ENCODE data around the gene HSPA12A. TPM values are rescaled to one million over a fixed set of nuclear protein-coding genes. Genes with fewer than 3 reads are reported as not detected.
A peak's percentile ranks its signal among the peaks of the same experiment; 100 is the strongest.

Gene HSPA12A
- total and polyA plus RNA-seq, 2 donors (not counting 1 experiment from before 2014, with no cell fraction given), result 14.4 to 15.7 TPM

DNA sequence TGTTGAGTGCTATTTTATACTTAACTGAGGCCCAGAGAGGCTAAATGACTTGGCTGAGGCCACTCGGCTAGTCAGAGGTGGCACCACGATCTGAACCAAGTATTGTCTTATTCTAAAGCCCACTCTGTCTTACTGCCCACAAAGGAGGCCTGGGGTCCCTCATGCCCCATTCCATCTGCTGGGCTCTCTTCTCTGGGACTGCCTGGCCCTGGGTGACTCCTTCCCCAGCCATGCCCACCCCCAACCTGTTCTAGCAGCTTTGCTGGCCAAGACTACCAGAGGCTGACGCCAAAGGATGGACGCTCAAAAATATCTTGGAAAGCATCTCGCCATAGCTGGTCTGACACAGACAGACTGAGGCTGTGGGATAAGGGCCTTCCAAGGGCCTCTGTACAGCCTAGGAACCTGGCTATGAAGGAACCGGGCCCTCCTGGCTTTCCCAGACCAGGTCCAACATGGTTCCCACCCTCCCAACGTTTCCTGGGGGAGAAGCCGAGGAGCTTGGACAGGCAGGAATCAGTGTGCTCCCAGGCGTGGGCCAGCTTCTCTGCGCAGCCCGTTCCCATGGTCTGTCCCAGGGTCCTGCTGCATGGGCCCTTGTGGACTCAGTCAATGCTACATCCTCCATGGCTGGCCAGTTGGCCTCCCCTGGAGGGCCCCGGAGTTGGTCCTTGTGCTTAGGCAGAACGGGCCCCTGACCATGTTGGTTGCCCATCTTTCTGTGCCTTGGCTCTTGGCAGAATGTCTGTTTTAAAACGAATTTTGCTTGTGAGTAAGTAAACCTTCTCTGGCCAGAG lies 11.7 kb downstream of the HSPA12A start:
- no peaks in the 10 kb centered on the region for H3K36me3 ChIP-seq (ENCODE audit: control insufficient read depth, insufficient read depth, low read length)
- no peak overlapping the region for H2AFZ ChIP-seq (ENCODE audit: low read length)
- no peaks in the 10 kb centered on the region for H3K9me3 ChIP-seq (ENCODE audit: control insufficient read depth, insufficient read depth, low read depth, low read length)
- no peak overlapping the region for H3K4me3 ChIP-seq (replicated peaks in 1 of 4; ENCODE audit: control extremely low read depth in 1 of 4, insufficient read depth in 1 of 4, low read depth in 3 of 4, low read length in 4 of 4)
- H3K4me1 ChIP-seq (ENCODE audit: control insufficient read depth, extremely low read depth, insufficient read depth, low read length), result peaks cover 8% of the 10 kb centered on the region
- no peaks in the 10 kb centered on the region for H3K27me3 ChIP-seq (ENCODE audit: control insufficient read depth, insufficient read depth, low read length)
- H3K4me2 ChIP-seq (ENCODE audit: extremely low read depth, insufficient read depth, low read length), result no peak overlapping the region
- no peak for DNase-seq (ENCODE audit: low read depth in 2 of 2)
- H4K20me1 ChIP-seq (ENCODE audit: control insufficient read depth, extremely low read depth, insufficient read depth, low read length), result no peaks in the 10 kb centered on the region
- no peak overlapping the region for H3K9ac ChIP-seq (ENCODE audit: insufficient read depth, low read length)
- H3K79me2 ChIP-seq (ENCODE audit: control insufficient read depth, insufficient read depth, low read length), result peaks cover 13% of the 10 kb centered on the region
- TF ChIP-seq, protein P1, sequence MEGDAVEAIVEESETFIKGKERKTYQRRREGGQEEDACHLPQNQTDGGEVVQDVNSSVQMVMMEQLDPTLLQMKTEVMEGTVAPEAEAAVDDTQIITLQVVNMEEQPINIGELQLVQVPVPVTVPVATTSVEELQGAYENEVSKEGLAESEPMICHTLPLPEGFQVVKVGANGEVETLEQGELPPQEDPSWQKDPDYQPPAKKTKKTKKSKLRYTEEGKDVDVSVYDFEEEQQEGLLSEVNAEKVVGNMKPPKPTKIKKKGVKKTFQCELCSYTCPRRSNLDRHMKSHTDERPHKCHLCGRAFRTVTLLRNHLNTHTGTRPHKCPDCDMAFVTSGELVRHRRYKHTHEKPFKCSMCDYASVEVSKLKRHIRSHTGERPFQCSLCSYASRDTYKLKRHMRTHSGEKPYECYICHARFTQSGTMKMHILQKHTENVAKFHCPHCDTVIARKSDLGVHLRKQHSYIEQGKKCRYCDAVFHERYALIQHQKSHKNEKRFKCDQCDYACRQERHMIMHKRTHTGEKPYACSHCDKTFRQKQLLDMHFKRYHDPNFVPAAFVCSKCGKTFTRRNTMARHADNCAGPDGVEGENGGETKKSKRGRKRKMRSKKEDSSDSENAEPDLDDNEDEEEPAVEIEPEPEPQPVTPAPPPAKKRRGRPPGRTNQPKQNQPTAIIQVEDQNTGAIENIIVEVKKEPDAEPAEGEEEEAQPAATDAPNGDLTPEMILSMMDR (conservative IDR thresholded peaks at IDR 0.05 in 1 of 2, IDR thresholded peaks at IDR 0.05 in 1 of 2; ENCODE audit: low read depth in 1 of 2, low read length in 2 of 2), result no peak
- TF ChIP-seq EZH2 (IDR thresholded peaks at IDR 0.05; ENCODE audit: low read length, missing control alignments), result no peak
- no peak overlapping the region for H3K27ac ChIP-seq (ENCODE audit: insufficient read depth, low read length)

DNA sequence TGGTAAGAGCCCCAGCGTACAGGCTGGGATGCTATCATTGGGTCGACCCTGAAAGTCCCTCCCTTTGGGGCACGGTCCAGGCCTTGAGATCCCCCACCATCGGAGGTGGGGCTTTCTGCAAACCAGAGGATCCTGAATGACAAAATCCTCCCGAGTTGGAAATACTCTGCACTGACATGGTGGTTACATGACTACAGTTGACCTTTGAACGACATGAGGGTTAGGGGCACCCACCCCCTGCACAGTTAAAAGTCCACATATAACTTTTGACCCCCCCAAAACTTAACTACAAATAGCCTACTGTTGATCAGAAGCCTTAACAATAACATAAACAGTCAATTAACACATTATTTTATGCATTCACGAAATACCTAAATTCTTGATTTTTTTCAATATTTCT lies 13.1 kb downstream of the HSPA12A start:
- H3K4me1 ChIP-seq (ENCODE audit: control insufficient read depth, extremely low read depth, insufficient read depth, low read length), result peaks cover 8% of the 10 kb centered on the region
- H3K27ac ChIP-seq (ENCODE audit: insufficient read depth, low read length), result no peak overlapping the region
- H3K79me2 ChIP-seq (ENCODE audit: control insufficient read depth, insufficient read depth, low read length), result peaks cover 9% of the 10 kb centered on the region
- H3K36me3 ChIP-seq (ENCODE audit: control insufficient read depth, insufficient read depth, low read length), result peaks cover 1% of the 10 kb centered on the region
- H3K9ac ChIP-seq (ENCODE audit: insufficient read depth, low read length), result no peak overlapping the region
- no peaks in the 10 kb centered on the region for H3K9me3 ChIP-seq (ENCODE audit: control insufficient read depth, insufficient read depth, low read depth, low read length)
- no peak for DNase-seq (ENCODE audit: low read depth in 2 of 2)
- TF ChIP-seq, protein P1 (conservative IDR thresholded peaks at IDR 0.05 in 1 of 2, IDR thresholded peaks at IDR 0.05 in 1 of 2; ENCODE audit: low read depth in 1 of 2, low read length in 2 of 2), result no peak
- TF ChIP-seq EZH2 (IDR thresholded peaks at IDR 0.05; ENCODE audit: low read length, missing control alignments), result no peak
- no peaks in the 10 kb centered on the region for H3K27me3 ChIP-seq (ENCODE audit: control insufficient read depth, insufficient read depth, low read length)
- H3K4me2 ChIP-seq (ENCODE audit: extremely low read depth, insufficient read depth, low read length), result no peak overlapping the region
- H4K20me1 ChIP-seq (ENCODE audit: control insufficient read depth, extremely low read depth, insufficient read depth, low read length), result no peaks in the 10 kb centered on the region
- no peak overlapping the region for H3K4me3 ChIP-seq (replicated peaks in 1 of 4; ENCODE audit: control extremely low read depth in 1 of 4, insufficient read depth in 1 of 4, low read depth in 3 of 4, low read length in 4 of 4)
- H2AFZ ChIP-seq (ENCODE audit: low read length), result no peak overlapping the region

DNA sequence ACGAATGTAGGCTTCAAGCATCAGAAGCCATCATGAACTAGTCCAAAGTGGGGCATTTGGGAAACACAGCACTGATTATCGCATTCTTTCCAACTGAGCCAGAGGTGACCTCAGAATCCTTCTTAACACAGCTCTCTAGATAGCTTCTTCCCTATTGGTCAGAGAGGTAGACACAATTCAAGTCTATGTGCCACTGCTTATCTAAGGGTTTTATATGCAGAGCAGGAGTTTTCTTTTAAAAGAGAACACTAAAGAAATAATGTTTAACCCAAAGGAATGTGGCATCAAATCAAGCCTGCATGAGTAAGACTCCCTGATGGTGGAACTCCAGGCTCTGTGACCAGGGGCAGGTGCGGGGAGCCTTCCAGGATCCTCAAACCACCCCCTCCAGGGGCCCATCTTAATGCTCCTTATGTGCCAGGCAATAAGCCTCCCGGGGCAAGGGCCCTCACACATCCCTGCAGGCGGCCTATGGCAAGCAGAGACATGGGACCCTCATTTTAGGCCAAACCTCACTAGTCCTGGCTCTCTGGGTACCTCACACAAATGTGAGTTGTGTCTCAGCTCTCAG lies 13.8 kb downstream of the HSPA12A start:
- no peaks in the 10 kb centered on the region for H3K9me3 ChIP-seq (ENCODE audit: control insufficient read depth, insufficient read depth, low read depth, low read length)
- no peak overlapping the region for H3K9ac ChIP-seq (ENCODE audit: insufficient read depth, low read length)
- no peaks in the 10 kb centered on the region for H3K27me3 ChIP-seq (ENCODE audit: control insufficient read depth, insufficient read depth, low read length)
- TF ChIP-seq EZH2 (IDR thresholded peaks at IDR 0.05; ENCODE audit: low read length, missing control alignments), result no peak
- TF ChIP-seq, protein P1 (conservative IDR thresholded peaks at IDR 0.05 in 1 of 2, IDR thresholded peaks at IDR 0.05 in 1 of 2; ENCODE audit: low read depth in 1 of 2, low read length in 2 of 2), result no peak
- H4K20me1 ChIP-seq (ENCODE audit: control insufficient read depth, extremely low read depth, insufficient read depth, low read length), result no peaks in the 10 kb centered on the region
- H3K4me2 ChIP-seq (ENCODE audit: extremely low read depth, insufficient read depth, low read length), result no peak overlapping the region
- H3K36me3 ChIP-seq (ENCODE audit: control insufficient read depth, insufficient read depth, low read length), result peaks cover 1% of the 10 kb centered on the region
- H3K4me3 ChIP-seq (replicated peaks in 1 of 4; ENCODE audit: control extremely low read depth in 1 of 4, insufficient read depth in 1 of 4, low read depth in 3 of 4, low read length in 4 of 4), result no peak overlapping the region
- H3K27ac ChIP-seq (ENCODE audit: insufficient read depth, low read length), result no peak overlapping the region
- no peak overlapping the region for H2AFZ ChIP-seq (ENCODE audit: low read length)
- peaks cover 9% of the 10 kb centered on the region for H3K79me2 ChIP-seq (ENCODE audit: control insufficient read depth, insufficient read depth, low read length)
- H3K4me1 ChIP-seq (ENCODE audit: control insufficient read depth, extremely low read depth, insufficient read depth, low read length), result peaks cover 8% of the 10 kb centered on the region
- peak in 1 of 2 donors; percentile 94 for DNase-seq (ENCODE audit: low read depth in 2 of 2)

Data from fibroblast of lung (primary cell).